Measurements from ENCODE around the gene NACC2. TPM values are rescaled to one million over a fixed set of nuclear protein-coding genes. Genes with fewer than 3 reads are reported as not detected.

The NACC2 gene
- total RNA-seq, 4 donors from 2014 or later, result 71.4 to 209 (median 110) TPM

GRCh38 chr9:136078024-136078423 lies 17.1 kb downstream of the NACC2 start:
- no peak for ATAC-seq
- no peak overlapping the region for H3K4me3 ChIP-seq
- peaks cover 0 to 14% of the 10 kb centered on the region in 2 donors for H3K36me3 ChIP-seq
- H3K27ac ChIP-seq, result peak overlapping the region in 3 of 4 donors; percentile 62 to 81 (median 69)
- no peaks in the 10 kb centered on the region for H3K27me3 ChIP-seq
- no peaks in the 10 kb centered on the region for H3K9me3 ChIP-seq
- 40 to 59% methylated on average over 7 to 9 of the region's 12 CpGs for WGBS, 2 donors (ENCODE audit: low coverage in 1 of 2)
- TF ChIP-seq POLR2A (IDR thresholded peaks at IDR 0.05) (no peak), CTCF (IDR thresholded peaks at IDR 0.05) (no peak), POLR2AphosphoS5 (IDR thresholded peaks at IDR 0.05) (no peak)
- peaks cover 7 to 100% (median 43%) of the 10 kb centered on the region in 3 donors for H3K4me1 ChIP-seq

- Histone ChIP-seq H3K27ac (peak overlapping the region in 3 of 4 donors; percentile 62 to 81 (median 69)), H3K9me3 (no peaks in the 10 kb centered on the region), H3K4me1 (peaks cover 7 to 100% (median 38%) of the 10 kb centered on the region in 3 donors), H3K27me3 (no peaks in the 10 kb centered on the region), H3K36me3 (peaks cover 0 to 13% of the 10 kb centered on the region in 2 donors), H3K4me3 (no peak overlapping the region)
- no peak for TF ChIP-seq POLR2AphosphoS5 (IDR thresholded peaks at IDR 0.05)
- TF ChIP-seq EP300 (IDR thresholded peaks at IDR 0.05), result no peak
- TF ChIP-seq CTCF (IDR thresholded peaks at IDR 0.05), result no peak
- TF ChIP-seq POLR2A (IDR thresholded peaks at IDR 0.05), result no peak
- WGBS, 2 donors (ENCODE audit: low coverage in 1 of 2), result 73 to 76% methylated on average over 5 to 8 of the region's 8 CpGs
- no peak for ATAC-seq
These were observed 17.6 kb downstream of the NACC2 start for GRCh38 chr9:136077491-136077890.

GRCh38 chr9:136075881-136076678 lies 19.0 kb downstream of the NACC2 start:
- TF ChIP-seq EP300 (IDR thresholded peaks at IDR 0.05) (no peak), POLR2A (IDR thresholded peaks at IDR 0.05) (no peak), POLR2AphosphoS5 (IDR thresholded peaks at IDR 0.05) (no peak), CTCF (IDR thresholded peaks at IDR 0.05) (no peak)
- 68 to 82% methylated on average over 12 to 16 of the region's 26 CpGs for WGBS, 2 donors (ENCODE audit: low coverage in 1 of 2)
- no peak for ATAC-seq

GRCh38 chr9:136075134-136075841 lies 19.8 kb downstream of the NACC2 start:
- WGBS, 2 donors (ENCODE audit: low coverage in 1 of 2), result no CpG with 5 or more reads among the region's 35 CpGs
- no peak for ATAC-seq
- Histone ChIP-seq H3K36me3 (peaks cover 0 to 13% of the 10 kb centered on the region in 2 donors), H3K27me3 (no peaks in the 10 kb centered on the region), H3K9me3 (no peaks in the 10 kb centered on the region), H3K27ac (peak overlapping the region in 3 of 4 donors; percentile 17 to 81 (median 37)), H3K4me1 (peaks cover 0 to 91% (median 19%) of the 10 kb centered on the region in 3 donors), H3K4me3 (no peak overlapping the region)
- TF ChIP-seq POLR2A (IDR thresholded peaks at IDR 0.05) (no peak), EP300 (IDR thresholded peaks at IDR 0.05) (no peak), CTCF (IDR thresholded peaks at IDR 0.05) (no peak)

More at GRCh38 chr9:136075881-136076678, 19.0 kb downstream of the NACC2 start:
- Histone ChIP-seq H3K4me1 (peaks cover 0 to 96% (median 24%) of the 10 kb centered on the region in 3 donors), H3K4me3 (no peak overlapping the region), H3K9me3 (no peaks in the 10 kb centered on the region), H3K36me3 (peaks cover 0 to 13% of the 10 kb centered on the region in 2 donors), H3K27ac (peak overlapping the region in 3 of 4 donors; percentile 25 to 81 (median 37)), H3K27me3 (no peaks in the 10 kb centered on the region)

All from gastroesophageal sphincter (tissue), 4 donors.